Neural progenitor cell (in vitro differentiated cells): Measurements from ENCODE around the gene SHISAL1.

Experiments used
- CTCF ChIP-seq: fragments of 200-600 bp; sonication (generic); IDR thresholded peaks from 2 replicates; pipeline ENCODE4 v1.5.1; 2017; ENCODE audit warnings: antibody characterized with exemption, mild to moderate bottlenecking
- EZH2 ChIP-seq: fragments of 200-600 bp; sonication (generic); IDR thresholded peaks from 2 replicates; pipeline ENCODE4 v1.6.1; 2017; ENCODE audit warnings: antibody characterized with exemption, mild to moderate bottlenecking, moderate library complexity
- EZH2phosphoT487 ChIP-seq: fragments of 200-600 bp; sonication (generic); IDR thresholded peaks from 2 replicates; pipeline ENCODE4 v1.6.1; 2017; ENCODE audit warnings: antibody characterized with exemption

DNA sequence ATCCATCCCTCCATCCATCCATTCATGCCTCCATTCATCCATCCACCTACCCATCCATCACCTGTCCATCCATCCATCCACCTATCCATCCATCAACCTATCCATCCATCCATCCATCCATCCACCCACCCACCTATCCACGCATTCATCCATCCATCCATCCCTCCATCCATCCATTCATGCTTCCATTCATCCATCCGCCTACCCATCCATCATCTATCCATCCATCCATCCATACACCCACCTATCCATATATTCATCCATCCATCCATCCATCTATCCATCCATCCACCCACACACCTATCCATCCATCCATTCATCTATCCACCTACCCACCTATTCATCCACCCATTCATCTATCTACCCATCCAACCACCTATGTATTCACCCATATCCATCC is 118.2 kb downstream of the SHISAL1 start:
- TF ChIP-seq EZH2phosphoT487 = no peak
- no peak for TF ChIP-seq CTCF
- TF ChIP-seq EZH2 = no peak
